Sigmoid colon (tissue), 7 donors: Measurements from ENCODE around the gene GPR157. TPM values are rescaled to one million over a fixed set of nuclear protein-coding genes. Genes with fewer than 3 reads are reported as not detected.

Source experiments
- DNase-seq: peaks from one replicate; pipeline ENCODE4 v3.0.0-alpha.2; 2019
- H3K27ac ChIP-seq, 4 donors: fragments of 200-600 bp; sonication (generic); one replicate each; pipeline ENCODE4 v1.5.1; 2016 to 2019; ENCODE audit warnings: mild to moderate bottlenecking in 1 of 4
- H3K27me3 ChIP-seq, 3 donors: fragments of 200-600 bp; sonication (generic); one replicate each; pipeline ENCODE4 v1.5.1; 2019; ENCODE audit warnings: mild to moderate bottlenecking in 1 of 3
- H3K36me3 ChIP-seq, 4 donors: fragments of 200-600 bp; sonication (generic); one replicate each; pipeline ENCODE4 v1.5.1; 2016 to 2019
- H3K4me1 ChIP-seq, 4 donors: fragments of 200-600 bp; sonication (generic); one replicate each; pipeline ENCODE4 v1.5.1; 2017 to 2019
- H3K4me3 ChIP-seq, 4 donors: fragments of 200-600 bp; sonication (generic); one replicate each; pipeline ENCODE4 v1.5.1; 2017 to 2019; ENCODE audit warnings: mild to moderate bottlenecking in 2 of 4, moderate library complexity in 1 of 4
- H3K9me3 ChIP-seq, 4 donors: fragments of 200-600 bp in 3 of 4; sonication (generic) in 3 of 4; one replicate each; pipeline versions ENCODE4 v1.5.1 to v1.6.1; 2013 to 2019
- EP300 ChIP-seq, 4 donors: sonication (generic); formaldehyde crosslinking; IDR thresholded peaks; one replicate each; pipeline ENCODE4 v1.6.1; 2017; ENCODE audit warnings: antibody characterized with exemption in 4 of 4
- POLR2A ChIP-seq, 2 donors: fragments of 450-650 bp; IDR thresholded peaks; one replicate each; pipeline ENCODE4 v1.6.1; 2016; ENCODE audit warnings: antibody characterized with exemption in 2 of 2, mild to moderate bottlenecking in 2 of 2, moderate library complexity in 2 of 2
- POLR2AphosphoS5 ChIP-seq, 4 donors: sonication (generic); formaldehyde crosslinking; IDR thresholded peaks; one replicate each; pipeline ENCODE4 v1.6.1; 2017; ENCODE audit warnings: antibody characterized with exemption in 4 of 4
- WGBS, 2 donors: extraction: QIAGEN DNeasy Blood & Tissue Kit; methylation state at CpG; one replicate each; pipeline ENCODE4 v1.1.7; 2013; 5-methylcytosine and 5-hydroxymethylcytosine counted together
- intact Hi-C: fragments of 100-400 bp; cut with DNase I; formaldehyde crosslinking; loops from one replicate; pipeline ENCODE4 v1.15.1; 2023
- polyA plus RNA-seq, 3 donors: library from polyadenylated mRNA; stranded (reverse); fragments of 200-250 nt; gene quantifications; one replicate each; pipeline ENCODE4 v1.2.3, GENCODE V29; 2013
- total RNA-seq, 4 donors: library from RNA; depleted of rRNA; stranded (reverse); fragments of >200 nt; gene quantifications; one replicate each; pipeline ENCODE4 v1.1.0, GENCODE V29; 2016
- TF ChIP-seq, protein P1 (sequence below), 4 experiments: fragments of 450-650 bp in 3 of 4; fragments of 200-600 bp in 1 of 4; IDR thresholded peaks; one replicate each; pipeline ENCODE4 v1.5.1; 2016 to 2019; ENCODE audit warnings: antibody characterized with exemption in 4 of 4, mild to moderate bottlenecking in 3 of 4, moderate library complexity in 2 of 4
- donor health status: healthy with polysubstance abuse.
- donor health status: Bipolar disorder and iron deficiency.
- donor health status: healthy.

Gene GPR157
- total and polyA plus RNA-seq, 7 donors: 0.92 to 3.7 (median 1.8) TPM

DNA sequence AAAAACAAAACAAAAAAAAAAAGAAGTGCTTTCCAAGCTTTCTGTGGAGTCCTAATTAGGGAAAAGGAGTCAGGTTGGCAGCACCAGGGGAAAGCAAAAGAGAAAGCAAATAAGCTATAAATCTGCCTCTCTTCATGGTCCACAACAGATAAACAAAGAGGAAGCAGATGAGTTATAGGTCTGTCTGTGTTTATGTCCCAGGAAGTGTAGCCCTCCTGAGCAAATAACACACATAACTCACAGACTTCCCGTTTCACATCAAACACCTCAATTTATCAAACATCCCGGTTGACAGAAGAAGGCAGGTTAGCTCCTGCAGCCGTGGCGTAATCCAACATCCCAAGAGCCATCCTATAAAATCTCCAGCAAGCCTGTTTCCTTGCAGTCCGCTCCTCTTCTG, 53.9 kb downstream of the GPR157 start:
- H3K36me3 ChIP-seq: no peaks in the 10 kb centered on the region
- H3K27ac ChIP-seq: peak overlapping the region in 3 of 4 donors; percentile 24 to 55 (median 53)
- TF ChIP-seq EP300 (IDR thresholded peaks at IDR 0.05): no peak
- TF ChIP-seq POLR2AphosphoS5 (IDR thresholded peaks at IDR 0.05): peak in 3 of 4 donors; percentile 35 to 62 (median 47)
- TF ChIP-seq POLR2A (IDR thresholded peaks at IDR 0.05): no peak
- TF ChIP-seq, protein P1, sequence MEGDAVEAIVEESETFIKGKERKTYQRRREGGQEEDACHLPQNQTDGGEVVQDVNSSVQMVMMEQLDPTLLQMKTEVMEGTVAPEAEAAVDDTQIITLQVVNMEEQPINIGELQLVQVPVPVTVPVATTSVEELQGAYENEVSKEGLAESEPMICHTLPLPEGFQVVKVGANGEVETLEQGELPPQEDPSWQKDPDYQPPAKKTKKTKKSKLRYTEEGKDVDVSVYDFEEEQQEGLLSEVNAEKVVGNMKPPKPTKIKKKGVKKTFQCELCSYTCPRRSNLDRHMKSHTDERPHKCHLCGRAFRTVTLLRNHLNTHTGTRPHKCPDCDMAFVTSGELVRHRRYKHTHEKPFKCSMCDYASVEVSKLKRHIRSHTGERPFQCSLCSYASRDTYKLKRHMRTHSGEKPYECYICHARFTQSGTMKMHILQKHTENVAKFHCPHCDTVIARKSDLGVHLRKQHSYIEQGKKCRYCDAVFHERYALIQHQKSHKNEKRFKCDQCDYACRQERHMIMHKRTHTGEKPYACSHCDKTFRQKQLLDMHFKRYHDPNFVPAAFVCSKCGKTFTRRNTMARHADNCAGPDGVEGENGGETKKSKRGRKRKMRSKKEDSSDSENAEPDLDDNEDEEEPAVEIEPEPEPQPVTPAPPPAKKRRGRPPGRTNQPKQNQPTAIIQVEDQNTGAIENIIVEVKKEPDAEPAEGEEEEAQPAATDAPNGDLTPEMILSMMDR (IDR thresholded peaks at IDR 0.05): no peak
- peaks cover 0 to 23% (median 19%) of the 10 kb centered on the region in 4 donors for H3K4me1 ChIP-seq
- H3K27me3 ChIP-seq: no peaks in the 10 kb centered on the region
- peak; percentile 68 for DNase-seq
- WGBS, 2 donors: 28% methylated on average over 5 of the region's 5 CpGs
- intact Hi-C loops: no loop called here
- peak overlapping the region in 2 of 4 donors; percentile 1 to 16 for H3K4me3 ChIP-seq
- H3K9me3 ChIP-seq: no peaks in the 10 kb centered on the region

DNA sequence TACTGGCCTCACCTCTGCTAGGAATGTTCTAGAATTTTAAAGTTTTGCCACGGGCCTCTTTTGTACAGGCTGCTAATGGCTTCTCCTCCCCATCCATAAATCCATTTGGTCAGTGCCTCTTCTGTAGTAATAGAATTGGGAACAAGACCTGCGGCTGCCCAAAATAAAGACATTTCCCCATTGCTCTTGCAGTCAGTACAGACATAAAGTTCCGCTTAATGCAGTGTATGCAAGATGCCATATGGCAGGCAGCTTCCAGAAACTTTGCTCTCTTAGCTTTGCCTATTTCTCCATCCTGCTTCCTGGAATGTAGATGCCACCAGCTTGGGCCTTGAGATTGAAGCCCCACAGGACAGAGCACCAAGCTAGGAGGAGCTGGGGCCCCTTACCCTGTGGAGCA, 55.8 kb downstream of the GPR157 start:
- TF ChIP-seq EP300 (IDR thresholded peaks at IDR 0.05): no peak
- TF ChIP-seq, protein P1 (IDR thresholded peaks at IDR 0.05): no peak
- DNase-seq: peak; percentile 13
- H3K27ac ChIP-seq: peak overlapping the region in 1 of 4 donors; percentile 14
- peaks cover 0 to 39% (median 31%) of the 10 kb centered on the region in 4 donors for H3K4me1 ChIP-seq
- H3K4me3 ChIP-seq: no peak overlapping the region
- H3K36me3 ChIP-seq: no peaks in the 10 kb centered on the region
- H3K9me3 ChIP-seq: no peaks in the 10 kb centered on the region
- H3K27me3 ChIP-seq: no peaks in the 10 kb centered on the region
- WGBS, 2 donors: 76 to 87% methylated on average over 3 of the region's 3 CpGs
- intact Hi-C loops: no loop called here

DNA sequence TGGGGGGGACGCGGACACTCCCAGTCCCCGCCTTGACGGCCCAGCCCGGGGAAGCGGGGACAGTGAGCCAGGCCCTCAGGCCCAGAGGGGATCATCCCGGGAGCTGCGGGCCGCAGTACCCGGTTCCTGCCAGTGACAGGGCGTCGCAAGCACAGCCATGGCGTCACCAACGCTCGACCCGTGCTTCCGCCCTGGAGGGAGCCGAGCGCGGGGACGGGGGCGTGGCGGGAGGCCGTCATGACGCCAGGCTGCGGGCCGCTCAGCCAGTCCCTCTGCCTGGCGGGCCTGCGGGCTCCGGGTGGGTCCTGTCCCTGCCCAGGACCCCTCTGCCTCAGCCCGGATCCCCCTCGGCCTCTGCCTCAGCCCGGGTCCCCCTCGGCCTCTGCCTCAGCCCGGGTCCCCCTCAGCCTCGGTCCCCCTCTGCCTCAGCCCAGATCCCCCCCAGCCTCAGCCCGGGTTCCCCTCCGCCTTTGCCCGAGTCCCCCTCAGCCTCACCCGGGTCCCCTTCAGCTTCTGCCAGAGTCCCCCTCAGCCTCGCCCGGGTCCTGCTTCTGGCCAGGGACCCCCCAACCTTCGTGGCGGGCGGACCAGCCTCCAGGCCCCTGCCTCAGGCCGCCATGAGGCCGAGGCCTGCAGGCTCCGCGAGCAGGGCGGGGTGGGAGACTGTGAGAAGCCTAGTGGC, 57.2 kb downstream of the GPR157 start:
- Histone ChIP-seq H3K4me3 (peak overlapping the region in 1 of 4 donors; percentile 17), H3K27ac (peak overlapping the region in 1 of 4 donors; percentile 86), H3K36me3 (no peaks in the 10 kb centered on the region), H3K27me3 (no peaks in the 10 kb centered on the region), H3K4me1 (peaks cover 0 to 42% (median 30%) of the 10 kb centered on the region in 4 donors), H3K9me3 (no peaks in the 10 kb centered on the region)
- intact Hi-C loops: no loop called here
- no peak for TF ChIP-seq POLR2AphosphoS5 (IDR thresholded peaks at IDR 0.05)
- no peak for TF ChIP-seq EP300 (IDR thresholded peaks at IDR 0.05)
- peak; percentile 65 for DNase-seq
- 94 to 95% methylated on average over 50 of the region's 50 CpGs for WGBS, 2 donors

DNA sequence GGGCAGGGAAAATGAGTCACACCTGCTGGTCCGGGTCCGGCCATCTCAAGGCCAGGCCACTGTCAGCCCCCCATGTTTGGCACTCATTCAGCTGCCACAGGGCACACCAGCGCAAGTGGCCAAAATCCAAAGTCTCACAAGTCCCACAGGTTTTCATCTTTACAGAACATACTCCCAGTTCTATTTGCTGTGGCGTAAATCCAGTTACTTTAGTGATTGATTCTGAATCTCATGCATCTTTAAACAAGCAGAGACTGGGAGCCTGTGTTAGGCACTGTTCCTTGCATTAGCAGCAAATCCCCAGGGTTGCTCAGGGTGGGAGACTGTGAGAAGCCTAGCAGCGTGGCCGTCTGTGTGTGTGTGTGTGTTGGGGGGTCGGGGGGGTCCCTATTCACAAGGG, 58.4 kb downstream of the GPR157 start:
- TF ChIP-seq, protein P1 (IDR thresholded peaks at IDR 0.05): no peak
- no peak for TF ChIP-seq POLR2AphosphoS5 (IDR thresholded peaks at IDR 0.05)
- TF ChIP-seq POLR2A (IDR thresholded peaks at IDR 0.05): no peak
- no peak for TF ChIP-seq EP300 (IDR thresholded peaks at IDR 0.05)
- Histone ChIP-seq H3K27ac (peak overlapping the region; percentile 67 to 86 (median 77)), H3K27me3 (no peaks in the 10 kb centered on the region), H3K36me3 (no peaks in the 10 kb centered on the region), H3K4me3 (no peak overlapping the region), H3K9me3 (no peaks in the 10 kb centered on the region), H3K4me1 (peaks cover 0 to 49% (median 33%) of the 10 kb centered on the region in 4 donors)
- DNase-seq: no peak
- intact Hi-C loops: no loop called here
- 45 to 81% methylated on average over 7 of the region's 7 CpGs for whole genome bisulfite sequencing, 2 donors

DNA sequence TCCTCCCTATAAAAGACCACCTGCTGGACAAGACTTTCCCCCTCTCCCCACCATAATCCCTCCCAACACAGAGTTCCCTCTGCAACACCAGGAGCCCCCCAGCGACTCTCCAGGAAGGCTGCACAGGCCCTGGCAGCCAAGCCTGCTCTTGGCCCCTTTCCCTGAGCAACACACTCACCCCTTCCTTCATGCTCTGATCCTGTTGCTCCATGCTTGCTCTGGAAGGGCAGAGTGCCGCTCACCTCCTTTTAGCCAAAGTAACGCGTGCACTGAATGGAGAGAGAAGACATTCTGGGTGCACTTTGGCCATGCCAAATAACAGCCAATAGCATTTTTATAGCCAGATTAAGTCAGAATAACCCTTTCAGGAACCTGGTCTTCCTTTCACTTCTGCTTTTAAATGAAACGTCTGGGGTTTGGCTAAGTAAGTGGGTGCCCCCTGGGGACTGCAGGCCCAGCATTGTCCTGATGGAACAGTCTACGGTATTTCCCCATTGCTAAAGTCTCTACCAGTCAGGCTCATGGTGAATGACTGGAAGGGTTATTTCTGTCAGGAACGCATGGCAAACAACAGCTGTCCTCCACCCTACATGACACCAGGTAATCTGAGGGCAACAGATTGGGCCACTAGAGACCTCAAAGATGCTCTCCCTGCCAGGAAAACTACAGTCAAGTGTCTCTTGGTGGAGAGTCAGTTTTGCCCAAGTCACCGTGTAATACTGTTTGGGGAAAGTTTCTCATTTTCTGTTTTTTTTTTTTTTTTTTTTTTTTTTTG, 59.4 kb downstream of the GPR157 start, which contains the start of gene SLC2A5:
Gene SLC2A5 (minus strand): TSS at position 310 of the 775 bp plus-strand sequence. CDS start 99 bp downstream, at position 211.
- intact Hi-C loops: no loop called here
- H3K4me1 ChIP-seq: peaks cover 0 to 49% (median 33%) of the 10 kb centered on the region in 4 donors

More for the DNA sequence above, 59.4 kb downstream of the GPR157 start, which contains the start of gene SLC2A5:
- peak; percentile 71 for DNase-seq
- WGBS, 2 donors: 7 to 21% methylated on average over 8 of the region's 8 CpGs
- Histone ChIP-seq H3K9me3 (no peaks in the 10 kb centered on the region), H3K36me3 (no peaks in the 10 kb centered on the region), H3K4me3 (peak within 1 kb of the TSS in 3 of 4 donors; percentile 13 to 31 (median 29)), H3K27me3 (no peaks in the 10 kb centered on the region), H3K27ac (peak within 1 kb of the TSS; percentile 67 to 86 (median 77))
- TF ChIP-seq POLR2A (IDR thresholded peaks at IDR 0.05) (no peak), EP300 (IDR thresholded peaks at IDR 0.05) (peak in 1 of 4 donors; percentile 5), POLR2AphosphoS5 (IDR thresholded peaks at IDR 0.05) (peak in 1 of 4 donors; percentile 64)
